H9 (cell line): Measurements from ENCODE around the gene STX2. TPM values are rescaled to one million over a fixed set of nuclear protein-coding genes. Genes with fewer than 3 reads are reported as not detected.

Experiments
- DNase-seq: peaks from one replicate; pipeline ENCODE4 v3.0.0-alpha.2; 2017
- H2AFZ ChIP-seq: one replicate; pipeline ENCODE4 v1.6.1; 2013; ENCODE audit warnings: mild to moderate bottlenecking, low read length, control low read depth, moderate library complexity
- H2AK5ac ChIP-seq: 2 replicates; pipeline ENCODE4 v1.6.1; 2013; ENCODE audit warnings: low read length, control low read depth, mixed read lengths; ENCODE audit not compliant: insufficient read length
- H2BK120ac ChIP-seq: one replicate; pipeline ENCODE4 v1.6.1; 2013; ENCODE audit warnings: low read depth, mild to moderate bottlenecking, low read length, control low read depth, inconsistent platforms; ENCODE audit not compliant: poor library complexity, severe bottlenecking
- H2BK12ac ChIP-seq: 2 replicates; pipeline ENCODE4 v1.6.1; 2013; ENCODE audit warnings: low read length, control low read depth, mixed read lengths, low read depth; ENCODE audit not compliant: insufficient read length
- H2BK15ac ChIP-seq: 2 replicates; pipeline ENCODE4 v1.6.1; 2013; ENCODE audit warnings: low read depth, low read length, control low read depth
- H2BK20ac ChIP-seq: one replicate; pipeline ENCODE4 v1.6.1; 2013; ENCODE audit warnings: low read depth, mild to moderate bottlenecking, low read length, control low read depth, inconsistent platforms; ENCODE audit not compliant: poor library complexity, severe bottlenecking
- H2BK5ac ChIP-seq: 2 replicates; pipeline ENCODE4 v1.6.1; 2013; ENCODE audit warnings: low read length, control low read depth, mixed read lengths; ENCODE audit not compliant: insufficient read length
- H3K14ac ChIP-seq: 2 replicates; pipeline ENCODE4 v1.6.1; 2013; ENCODE audit warnings: low read length, control low read depth; ENCODE audit not compliant: insufficient read depth
- H3K18ac ChIP-seq: 2 replicates; pipeline ENCODE4 v1.6.1; 2013; ENCODE audit warnings: low read depth, mild to moderate bottlenecking, mixed read lengths, low read length, control low read depth; ENCODE audit not compliant: insufficient read length
- H3K23ac ChIP-seq: 2 replicates; pipeline ENCODE4 v1.6.1; 2013; ENCODE audit warnings: low read length, control low read depth, mixed read lengths, low read depth; ENCODE audit not compliant: insufficient read length
- H3K23me2 ChIP-seq: 2 replicates; pipeline ENCODE4 v1.6.1; 2013; ENCODE audit warnings: low read depth, mild to moderate bottlenecking, mixed read lengths, low read length, control low read depth; ENCODE audit not compliant: insufficient read length, poor library complexity, severe bottlenecking
- H3K27ac ChIP-seq: 2 replicates; pipeline ENCODE4 v1.5.1; 2013; ENCODE audit warnings: low read length, control low read depth, mixed read lengths, low read depth; ENCODE audit not compliant: insufficient read length
- H3K27me3 ChIP-seq: 2 replicates; pipeline ENCODE4 v1.6.1; 2013; ENCODE audit warnings: low read length, control low read depth, inconsistent platforms; ENCODE audit not compliant: insufficient read depth
- H3K4ac ChIP-seq: 2 replicates; pipeline ENCODE4 v1.6.1; 2013; ENCODE audit warnings: low read depth, mild to moderate bottlenecking, control low read depth, inconsistent platforms, low read length, moderate library complexity
- H3K4me1 ChIP-seq: 2 replicates; pipeline ENCODE4 v1.6.1; 2013; ENCODE audit warnings: low read length, control low read depth, inconsistent platforms; ENCODE audit not compliant: insufficient read depth
- H3K4me2 ChIP-seq: 2 replicates; pipeline ENCODE4 v1.6.1; 2013; ENCODE audit warnings: low read length, control low read depth, mixed read lengths; ENCODE audit not compliant: insufficient read length, insufficient read depth
- H3K56ac ChIP-seq: 2 replicates; pipeline ENCODE4 v1.6.1; 2013; ENCODE audit warnings: low read depth, mild to moderate bottlenecking, mixed read lengths, low read length, control low read depth; ENCODE audit not compliant: insufficient read length
- H3K79me1 ChIP-seq: 2 replicates; pipeline ENCODE4 v1.6.1; 2013; ENCODE audit warnings: low read depth, mild to moderate bottlenecking, moderate library complexity, low read length, control low read depth, inconsistent platforms; ENCODE audit not compliant: insufficient read depth, poor library complexity, severe bottlenecking
- H3K79me2 ChIP-seq: 2 replicates; pipeline ENCODE4 v1.6.1; 2013; ENCODE audit warnings: low read length, control low read depth, inconsistent platforms; ENCODE audit not compliant: insufficient read depth
- H3K9ac ChIP-seq: 2 replicates; pipeline ENCODE4 v1.6.1; 2013; ENCODE audit warnings: low read length, control low read depth, mixed read lengths; ENCODE audit not compliant: insufficient read length; ENCODE audit errors: extremely low read depth
- H3K9me3 ChIP-seq: one replicate; pipeline ENCODE4 v1.6.1; 2013; ENCODE audit warnings: low read depth, low read length, inconsistent platforms; ENCODE audit not compliant: control insufficient read depth
- H3T11ph ChIP-seq: one replicate; pipeline ENCODE4 v1.6.1; 2013; ENCODE audit warnings: mild to moderate bottlenecking, low read length, control low read depth, inconsistent platforms
- H4K20me1 ChIP-seq: one replicate; pipeline ENCODE4 v1.6.1; 2013; ENCODE audit not compliant: control insufficient read depth, insufficient read length, insufficient read depth
- H4K5ac ChIP-seq: 2 replicates; pipeline ENCODE4 v1.6.1; 2013; ENCODE audit warnings: low read depth, mild to moderate bottlenecking, mixed read lengths, low read length, control low read depth; ENCODE audit not compliant: insufficient read length
- H4K8ac ChIP-seq: replicated peaks from 2 replicates; pipeline ENCODE4 v1.6.1; 2013; ENCODE audit warnings: low read length, control low read depth, mixed read lengths, low read depth; ENCODE audit not compliant: insufficient read length
- H4K91ac ChIP-seq: 2 replicates; pipeline ENCODE4 v1.6.1; 2013; ENCODE audit warnings: low read depth, mild to moderate bottlenecking, moderate library complexity, mixed read lengths, low read length, control low read depth; ENCODE audit not compliant: insufficient read length
- H3K27ac Mint-ChIP-seq, 3 experiments: 2 replicates in 2 of 3; 3 replicates in 1 of 3; pipeline ENCODE4 v1.8.0; 2020 to 2021; ENCODE audit warnings: mixed read lengths in 3 of 3, mild to moderate bottlenecking in 1 of 3, moderate library complexity in 1 of 3
- H3K27me3 Mint-ChIP-seq: 2 replicates; pipeline ENCODE4 v1.8.0; 2021; ENCODE audit warnings: low read depth, mild to moderate bottlenecking, moderate library complexity, mixed read lengths
- H3K36me3 Mint-ChIP-seq, 3 experiments: 2 replicates in 2 of 3; 3 replicates in 1 of 3; pipeline ENCODE4 v1.8.0; 2020 to 2021; ENCODE audit warnings: low read depth in 3 of 3, mixed read lengths in 3 of 3; ENCODE audit not compliant: insufficient read depth in 1 of 3
- H3K4me1 Mint-ChIP-seq, 2 experiments: 2 replicates each; pipeline ENCODE4 v1.8.0; 2020; ENCODE audit warnings: mixed read lengths in 2 of 2
- H3K4me3 Mint-ChIP-seq, 2 experiments: 2 replicates in 1 of 2; 3 replicates in 1 of 2; pipeline ENCODE4 v1.8.0; 2020 to 2021; ENCODE audit warnings: mild to moderate bottlenecking in 2 of 2, mixed read lengths in 2 of 2, moderate library complexity in 1 of 2
- H3K9me3 Mint-ChIP-seq, 2 experiments: 2 replicates in 1 of 2; 3 replicates in 1 of 2; pipeline ENCODE4 v1.8.0; 2020; ENCODE audit warnings: mild to moderate bottlenecking in 2 of 2, mixed read lengths in 2 of 2, moderate library complexity in 1 of 2
- CTCF ChIP-seq: fragments of 200-600 bp; sonication (generic); conservative IDR thresholded peaks from 3 replicates; pipeline ENCODE4 v1.8.0; 2021; ENCODE audit warnings: antibody characterized with exemption, mild to moderate bottlenecking
- WGBS: extraction: QIAGEN DNeasy Blood & Tissue Kit; methylation state at CpG from one replicate; pipeline ENCODE4 v1.1.7; 2013; ENCODE audit warnings: missing lambda C conversion rate, low lambda C conversion rate, mixed read lengths; ENCODE audit not compliant: insufficient read length; ENCODE audit errors: extremely low coverage; 5-methylcytosine and 5-hydroxymethylcytosine counted together
- total RNA-seq: library from RNA; stranded (reverse); gene quantifications from 2 replicates; pipeline ENCODE4 v1.2.1, GENCODE V29; 2021

STX2 gene
- total RNA-seq, 1 experiment from 2014 or later = 19.4 TPM

DNA sequence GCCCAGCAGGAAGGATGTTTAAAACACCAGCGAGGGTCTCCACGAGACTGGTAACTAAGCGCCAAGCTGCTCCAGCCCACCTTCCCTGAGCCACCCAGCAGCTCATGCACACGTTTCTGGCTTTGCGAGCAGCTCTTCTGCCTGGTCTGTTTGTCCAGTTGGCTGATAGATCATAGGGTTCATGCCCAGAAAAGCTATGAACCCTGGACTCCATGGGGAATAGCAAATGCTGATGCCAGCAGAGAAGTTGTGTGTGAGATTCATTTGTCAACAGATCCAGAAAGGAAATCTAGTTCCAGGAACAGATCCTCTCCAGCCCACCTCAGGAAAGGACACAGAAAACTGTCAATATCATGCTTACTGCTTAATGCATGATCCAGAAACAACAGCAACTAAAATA is 94.8 kb downstream of the STX2 start:
- Mint-ChIP-seq H3K36me3 (no peaks in the 10 kb centered on the region), H3K27me3 (peaks cover 20% of the 10 kb centered on the region), H3K9me3 (peaks cover 2 to 3% of the 10 kb centered on the region in 2 experiments; a peak in 3 of 5 replicates), H3K4me3 (no peak overlapping the region), H3K27ac (no peak overlapping the region), H3K4me1 (peaks cover 0 to 3% of the 10 kb centered on the region in 2 experiments; a peak in 1 of 4 replicates)
- Histone ChIP-seq H2AFZ (no peak overlapping the region), H3K23me2 (no peaks in the 10 kb centered on the region), H4K8ac (no peak overlapping the region), H3K27ac (no peak overlapping the region), H2BK5ac (no peak overlapping the region), H3K56ac (no peak overlapping the region), H2BK15ac (no peak overlapping the region), H3K27me3 (no peaks in the 10 kb centered on the region), H3K9ac (no peak overlapping the region), H3K23ac (no peak overlapping the region), H2AK5ac (no peak overlapping the region), H3K14ac (no peak overlapping the region), H3K9me3 (no peaks in the 10 kb centered on the region), H4K20me1 (no peaks in the 10 kb centered on the region), H3K4ac (no peak overlapping the region), H2BK20ac (no peak overlapping the region), H2BK120ac (no peak overlapping the region), H3K79me1 (no peaks in the 10 kb centered on the region), H3K4me1 (0 out of 2 replicates have a peak, but pooled peaks cover 4% of the 10 kb centered on the region), H3K18ac (no peak overlapping the region), H3K79me2 (no peaks in the 10 kb centered on the region), H3K4me2 (no peak overlapping the region), H3T11ph (no peak overlapping the region), H4K5ac (no peak overlapping the region), H4K91ac (no peak overlapping the region), H2BK12ac (no peak overlapping the region)
- no CpG with 5 or more reads among the region's 5 CpGs for WGBS
- no peak for TF ChIP-seq CTCF
- no peak for DNase-seq
